WTC11 (cell line): ENCODE results near the gene AHCYL1. TPM values are rescaled to one million over a fixed set of nuclear protein-coding genes. Genes with fewer than 3 reads are reported as not detected.

Experiments
- ATAC-seq: fragments of 200-7000 bp; cut with Tn5 transposase; 2 replicates; pipeline ENCODE4 v1.10.0; 2021; ENCODE audit warnings: mild to moderate bottlenecking, moderate library complexity
- CTCF ChIA-PET: fragments of 300-600 bp; sonication (Branson Sonifier 250); formaldehyde crosslinking; loops from one replicate; lab custom pipeline; 2021; ENCODE audit warnings: antibody characterized with exemption; lab: Charles Lee
- POLR2A ChIA-PET: fragments of 350-600 bp; sonication (Branson Sonifier 250); formaldehyde crosslinking; loops from one replicate; lab custom pipeline; 2021; ENCODE audit warnings: antibody characterized with exemption; lab: Charles Lee
- DNase-seq: peaks from one replicate; pipeline ENCODE4 v3.0.0; 2021; ENCODE audit warnings: low spot score
- H3K27ac Mint-ChIP-seq: 2 replicates; pipeline ENCODE4 v1.8.0; 2021; ENCODE audit warnings: mixed read lengths
- H3K27me3 Mint-ChIP-seq: 2 replicates; pipeline ENCODE4 v1.8.0; 2021; ENCODE audit warnings: low read depth, mild to moderate bottlenecking, moderate library complexity, mixed read lengths
- H3K36me3 Mint-ChIP-seq: 2 replicates; pipeline ENCODE4 v1.8.0; 2021; ENCODE audit warnings: mixed read lengths
- H3K4me1 Mint-ChIP-seq: 2 replicates; pipeline ENCODE4 v1.8.0; 2022; ENCODE audit warnings: mixed read lengths
- H3K4me3 Mint-ChIP-seq: 2 replicates; pipeline ENCODE4 v1.8.0; 2021; ENCODE audit warnings: mild to moderate bottlenecking, moderate library complexity, mixed read lengths
- H3K9me3 Mint-ChIP-seq: 2 replicates; pipeline ENCODE4 v1.8.0; 2021; ENCODE audit warnings: mixed read lengths
- ATF1 ChIP-seq: sonication (generic); formaldehyde crosslinking; IDR thresholded peaks from 2 replicates; pipeline ENCODE4 v1.8.1; 2023; ENCODE audit warnings: mild to moderate bottlenecking, moderate library complexity, missing genetic modification reagents
- E2F1 ChIP-seq: sonication (generic); formaldehyde crosslinking; IDR thresholded peaks from 2 replicates; pipeline ENCODE4 v1.8.0; 2022; ENCODE audit warnings: mild to moderate bottlenecking, missing genetic modification reagents
- GABPB1 ChIP-seq: sonication (generic); formaldehyde crosslinking; IDR thresholded peaks from 2 replicates; pipeline ENCODE4 v1.8.1; 2023; ENCODE audit warnings: mild to moderate bottlenecking, missing genetic modification reagents
- HMGXB4 ChIP-seq: sonication (generic); formaldehyde crosslinking; IDR thresholded peaks from 2 replicates; pipeline ENCODE4 v1.8.1; 2023; ENCODE audit warnings: mild to moderate bottlenecking, moderate library complexity, missing genetic modification reagents
- IRF2 ChIP-seq: sonication (generic); formaldehyde crosslinking; IDR thresholded peaks from 2 replicates; pipeline ENCODE4 v1.8.0; 2022; ENCODE audit warnings: low read depth, missing genetic modification reagents, borderline replicate concordance
- MAX ChIP-seq: sonication (generic); formaldehyde crosslinking; IDR thresholded peaks from 2 replicates; pipeline ENCODE4 v1.8.0; 2022; ENCODE audit warnings: mild to moderate bottlenecking, missing genetic modification reagents
- MYBL2 ChIP-seq: sonication (generic); formaldehyde crosslinking; IDR thresholded peaks from 2 replicates; pipeline ENCODE4 v1.8.1; 2023; ENCODE audit warnings: mild to moderate bottlenecking, moderate library complexity, missing genetic modification reagents
- NFATC4 ChIP-seq: fragments of 250-450 bp; sonication (Bioruptor Pico); IDR thresholded peaks from 2 replicates; pipeline ENCODE4 v1.9.0; 2021; ENCODE audit warnings: mild to moderate bottlenecking
- NFE2L1 ChIP-seq: sonication (generic); formaldehyde crosslinking; IDR thresholded peaks from 2 replicates; pipeline ENCODE4 v1.8.1; 2023; ENCODE audit warnings: missing genetic modification reagents
- NFYB ChIP-seq: sonication (generic); formaldehyde crosslinking; conservative IDR thresholded peaks from 2 replicates; pipeline ENCODE4 v1.8.0; 2022; ENCODE audit warnings: low read depth, missing genetic modification reagents
- SMAD3 ChIP-seq: sonication (generic); formaldehyde crosslinking; IDR thresholded peaks from 2 replicates; pipeline ENCODE4 v1.8.0; 2022; ENCODE audit warnings: missing genetic modification reagents, mild to moderate bottlenecking, borderline replicate concordance
- SMAD4 ChIP-seq: sonication (generic); formaldehyde crosslinking; IDR thresholded peaks from 2 replicates; pipeline ENCODE4 v1.8.0; 2022; ENCODE audit warnings: mild to moderate bottlenecking, missing genetic modification reagents
- SOX15 ChIP-seq: fragments of 250-450 bp; sonication (Bioruptor Pico); IDR thresholded peaks from 2 replicates; pipeline ENCODE4 v1.9.0; 2021; ENCODE audit warnings: mild to moderate bottlenecking
- SP1 ChIP-seq: sonication (generic); formaldehyde crosslinking; conservative IDR thresholded peaks from 2 replicates; pipeline ENCODE4 v1.8.1; 2022; ENCODE audit warnings: missing genetic modification reagents
- USF2 ChIP-seq: sonication (generic); formaldehyde crosslinking; IDR thresholded peaks from 2 replicates; pipeline ENCODE4 v1.8.1; 2023; ENCODE audit warnings: mild to moderate bottlenecking, missing genetic modification reagents, moderate library complexity
- ZBTB43 ChIP-seq: sonication (generic); formaldehyde crosslinking; IDR thresholded peaks from 2 replicates; pipeline ENCODE4 v1.8.1; 2023; ENCODE audit warnings: mild to moderate bottlenecking, missing genetic modification reagents
- ZMAT4 ChIP-seq: fragments of 250-450 bp; sonication (Bioruptor Pico); IDR thresholded peaks from 2 replicates; pipeline ENCODE4 v1.9.0; 2021; ENCODE audit warnings: mild to moderate bottlenecking
- ZNF263 ChIP-seq: sonication (generic); formaldehyde crosslinking; IDR thresholded peaks from 2 replicates; pipeline ENCODE4 v1.8.1; 2022; ENCODE audit warnings: low read depth, mild to moderate bottlenecking, moderate library complexity, missing genetic modification reagents
- ZNF317 ChIP-seq: sonication (generic); formaldehyde crosslinking; IDR thresholded peaks from 2 replicates; pipeline ENCODE4 v1.8.1; 2023; ENCODE audit warnings: low read depth, mild to moderate bottlenecking, moderate library complexity, missing genetic modification reagents, borderline replicate concordance
- ZNF423 ChIP-seq: fragments of 250-450 bp; sonication (Bioruptor Pico); IDR thresholded peaks from 2 replicates; pipeline ENCODE4 v2.1.2; 2022; ENCODE audit warnings: mild to moderate bottlenecking, moderate library complexity
- ZSCAN18 ChIP-seq: fragments of 250-450 bp; sonication (Bioruptor Pico); IDR thresholded peaks from 2 replicates; pipeline ENCODE4 v2.1.2; 2022; ENCODE audit warnings: mild to moderate bottlenecking, moderate library complexity
- total RNA-seq: library from RNA; stranded (reverse); gene quantifications from 3 replicates; pipeline ENCODE4 v1.2.3, GENCODE V29; 2021

Gene AHCYL1
- total RNA-seq, 1 experiment from 2014 or later, result 92.1 TPM

- no peak for TF ChIP-seq MAX (CRISPR knock-in tag)
- TF ChIP-seq, all 79 proteins: peak for 0
Observed at GRCh38 chr1:109990302-109990653, 5.7 kb downstream of the AHCYL1 start (continued).

GRCh38 chr1:109991400-109991925 lies 6.9 kb downstream of the AHCYL1 start:
- ATAC-seq (no peak), DNase-seq (no peak)
- TF ChIP-seq HMGXB4, result no peak
- no peak for TF ChIP-seq NFYB (CRISPR knock-in tag)
- no peak for TF ChIP-seq SMAD3
- TF ChIP-seq NFE2L1, result no peak
- no peak for TF ChIP-seq E2F1
- no peak for TF ChIP-seq GABPB1 (CRISPR knock-in tag)
- no peak for TF ChIP-seq ATF1 (CRISPR knock-in tag)
- TF ChIP-seq USF2, result no peak
- TF ChIP-seq ZNF263 (CRISPR knock-in tag), result no peak
- TF ChIP-seq SMAD4 (CRISPR knock-in tag), result no peak
- TF ChIP-seq MYBL2 (CRISPR knock-in tag), result no peak
- no peak for TF ChIP-seq SOX15
- TF ChIP-seq ZNF317 (CRISPR knock-in tag), result no peak
- no peak for TF ChIP-seq ZMAT4 (CRISPR knock-in tag)
- no peak for TF ChIP-seq ZSCAN18 (CRISPR knock-in tag)
- TF ChIP-seq ZBTB43, result no peak
- TF ChIP-seq IRF2, result no peak
- TF ChIP-seq ZNF423 (CRISPR knock-in tag), result no peak
- no peak for TF ChIP-seq SP1 (CRISPR knock-in tag)
- no peak for TF ChIP-seq NFATC4 (CRISPR knock-in tag)
- no peaks in the 10 kb centered on the region for H3K9me3 Mint-ChIP-seq
- H3K27ac Mint-ChIP-seq, result no peak overlapping the region
- POLR2A ChIA-PET, result interaction anchor here (0.6 kb wide), 1 partner anchor 63 kb away, joined by 3 read pairs; no protein-coding TSS in a partner anchor
- H3K4me3 Mint-ChIP-seq, result no peak overlapping the region
- peaks cover 23% of the 10 kb centered on the region for H3K4me1 Mint-ChIP-seq
- H3K27me3 Mint-ChIP-seq, result no peaks in the 10 kb centered on the region
- CTCF ChIA-PET, result interaction anchor here (0.7 kb wide), 1 partner anchor 270 kb away, joined by 3 read pairs; no protein-coding TSS in a partner anchor
- H3K36me3 Mint-ChIP-seq, result peaks cover 6% of the 10 kb centered on the region
